ENCODE results near the gene SKI.
A peak's percentile ranks its signal among the peaks of the same experiment; 100 is the strongest.

Gene SKI

DNA sequence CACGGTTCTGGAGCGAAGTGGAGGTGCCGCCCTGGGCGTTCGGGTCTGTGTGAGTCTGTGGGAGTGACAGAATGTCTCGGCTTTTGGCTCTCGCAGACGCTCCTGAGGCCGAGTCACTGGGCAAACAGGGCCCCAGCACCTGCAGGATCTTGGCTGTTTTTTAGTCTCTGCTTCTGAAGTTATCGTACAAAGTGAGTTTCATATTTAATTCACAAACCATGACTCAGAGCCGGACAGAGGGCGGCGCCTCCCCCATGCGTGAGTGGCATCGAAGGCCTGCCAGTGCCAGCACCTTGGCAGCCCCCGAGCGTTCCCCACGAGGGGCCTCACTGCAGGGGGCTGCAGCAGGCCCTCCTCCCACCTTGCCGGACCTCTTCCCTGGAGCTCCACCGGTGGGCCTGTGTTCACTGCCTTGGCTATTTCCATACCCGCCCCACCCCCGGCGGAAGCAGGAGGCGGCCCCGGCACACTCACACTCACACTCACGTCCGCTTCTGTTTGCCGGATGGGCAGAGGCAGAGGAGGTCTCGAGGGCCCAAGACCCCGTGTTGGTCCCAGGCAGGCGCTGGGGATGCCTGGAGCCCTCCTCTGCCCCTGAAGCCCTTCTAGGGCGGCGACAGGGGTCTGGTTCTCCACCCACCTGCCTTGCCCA is 106.9 kb downstream of the SKI start:
- H3K36me3 ChIP-seq (replicated peaks in 1 of 2; ENCODE audit: control insufficient read depth in 2 of 2, insufficient read depth in 2 of 2, low read length in 2 of 2) = no peaks in the 10 kb centered on the region
- no peaks in the 10 kb centered on the region for H3K79me1 ChIP-seq (ENCODE audit: low read depth, low read length)
- H4K8ac ChIP-seq (ENCODE audit: low read depth, low read length) = no peak overlapping the region
- no peak overlapping the region for H2BK12ac ChIP-seq (ENCODE audit: low read length)
- peak overlapping the region; percentile 80 for H3K18ac ChIP-seq (ENCODE audit: low read length)
- H3K4ac ChIP-seq (ENCODE audit: low read length) = no peak overlapping the region
- no peak overlapping the region for H2AFZ ChIP-seq (ENCODE audit: low read length)
- peak overlapping the region; percentile 91 for H2BK15ac ChIP-seq (ENCODE audit: low read length)
- no peak overlapping the region for H2BK5ac ChIP-seq (ENCODE audit: low read length)
- no peak overlapping the region for H3K14ac ChIP-seq (ENCODE audit: low read length)
- peak overlapping the region; percentile 98 for H2AK5ac ChIP-seq (ENCODE audit: low read depth, low read length)
- no peak overlapping the region for H4K91ac ChIP-seq (ENCODE audit: low read depth, low read length, poor library complexity)
- peak overlapping the region; percentile 81 for H3K9ac ChIP-seq (ENCODE audit: low read depth, low read length, poor library complexity)
- peaks cover 10 to 22% of the 10 kb centered on the region in 2 donors for H3K4me1 ChIP-seq (ENCODE audit: control insufficient read depth in 2 of 2, insufficient read depth in 1 of 2, low read depth in 1 of 2, low read length in 2 of 2)
- H3K27ac ChIP-seq (replicated peaks; ENCODE audit: low read length) = no peak overlapping the region
- H3K4me2 ChIP-seq (ENCODE audit: insufficient read depth, low read length, poor library complexity, severe bottlenecking) = no peak overlapping the region
- H3K9me3 ChIP-seq (replicated peaks in 1 of 2; ENCODE audit: control insufficient read depth in 2 of 2, insufficient read depth in 1 of 2, low read depth in 1 of 2, low read length in 2 of 2) = no peaks in the 10 kb centered on the region
- H3K4me3 ChIP-seq (ENCODE audit: low read length in 2 of 2) = no peak overlapping the region
- no peak overlapping the region for H2BK120ac ChIP-seq (ENCODE audit: low read depth, low read length)
- no CpG with 5 or more reads among the region's 33 CpGs for WGBS, 2 donors (ENCODE audit: extremely low coverage in 2 of 2, insufficient read length in 2 of 2, insufficient replicate concordance in 1 of 2)
- no peaks in the 10 kb centered on the region for H3K27me3 ChIP-seq (ENCODE audit: control insufficient read depth in 3 of 3, insufficient read depth in 3 of 3, low read depth in 1 of 3, low read length in 3 of 3)
- no peak for DNase-seq (ENCODE audit: low spot score)
- H3K23ac ChIP-seq (ENCODE audit: low read depth, low read length, poor library complexity) = peak overlapping the region; percentile 73

DNA sequence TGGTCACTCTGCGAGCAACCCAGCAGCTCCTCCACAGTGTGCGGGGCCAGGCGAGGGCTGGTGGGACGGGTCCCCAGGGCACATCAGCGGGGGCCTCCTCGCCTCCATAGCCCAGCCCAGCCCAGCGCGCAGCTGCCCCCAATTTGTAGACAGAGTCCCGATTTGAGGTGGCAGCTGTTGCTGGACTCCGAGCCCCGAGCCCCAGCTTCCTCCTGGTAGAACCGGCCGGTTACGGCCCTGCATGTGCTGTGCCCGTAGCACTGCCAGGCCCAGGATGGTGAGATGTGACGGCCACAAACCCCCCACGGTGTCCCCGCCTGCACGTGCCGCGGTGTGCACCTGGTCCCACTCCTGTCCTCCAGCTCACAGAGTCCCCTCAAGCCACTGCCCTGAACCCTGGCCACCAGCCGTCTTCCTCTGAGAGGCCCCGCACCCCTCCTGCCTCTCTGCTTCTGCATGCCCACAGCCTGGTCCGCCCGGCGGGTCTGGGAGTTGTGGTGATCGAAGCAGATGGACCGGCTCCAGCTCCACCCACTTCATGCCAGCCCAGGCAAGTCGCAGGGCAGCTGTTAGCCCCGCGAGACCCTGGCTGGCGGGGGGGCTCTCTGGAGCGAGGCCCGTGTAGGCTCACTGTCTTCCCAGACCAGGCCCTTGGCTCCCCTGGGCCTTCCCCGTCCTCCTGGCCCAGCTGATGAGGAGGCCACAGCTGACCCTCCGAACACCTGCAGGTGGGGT is 107.8 kb downstream of the SKI start:
- no peaks in the 10 kb centered on the region for H3K27me3 ChIP-seq (ENCODE audit: control insufficient read depth in 3 of 3, insufficient read depth in 3 of 3, low read depth in 1 of 3, low read length in 3 of 3)
- no peak overlapping the region for H3K4me3 ChIP-seq (ENCODE audit: low read length in 2 of 2)
- no peaks in the 10 kb centered on the region for H3K9me3 ChIP-seq (replicated peaks in 1 of 2; ENCODE audit: control insufficient read depth in 2 of 2, insufficient read depth in 1 of 2, low read depth in 1 of 2, low read length in 2 of 2)
- peak overlapping the region; percentile 85 for H3K18ac ChIP-seq (ENCODE audit: low read length)
- no CpG with 5 or more reads among the region's 36 CpGs for WGBS, 2 donors (ENCODE audit: extremely low coverage in 2 of 2, insufficient read length in 2 of 2, insufficient replicate concordance in 1 of 2)
- H2BK12ac ChIP-seq (ENCODE audit: low read length) = peak overlapping the region; percentile 73
- peak overlapping the region; percentile 91 for H2BK15ac ChIP-seq (ENCODE audit: low read length)
- no peak overlapping the region for H4K91ac ChIP-seq (ENCODE audit: low read depth, low read length, poor library complexity)
- H2AFZ ChIP-seq (ENCODE audit: low read length) = no peak overlapping the region
- no peaks in the 10 kb centered on the region for H3K36me3 ChIP-seq (replicated peaks in 1 of 2; ENCODE audit: control insufficient read depth in 2 of 2, insufficient read depth in 2 of 2, low read length in 2 of 2)
- no peak overlapping the region for H3K27ac ChIP-seq (replicated peaks; ENCODE audit: low read length)
- no peak overlapping the region for H3K14ac ChIP-seq (ENCODE audit: low read length)
- H2BK5ac ChIP-seq (ENCODE audit: low read length) = peak overlapping the region; percentile 82
- no peaks in the 10 kb centered on the region for H3K79me1 ChIP-seq (ENCODE audit: low read depth, low read length)
- no peak for DNase-seq (ENCODE audit: low spot score)
- peak overlapping the region; percentile 73 for H2BK120ac ChIP-seq (ENCODE audit: low read depth, low read length)
- H3K23ac ChIP-seq (ENCODE audit: low read depth, low read length, poor library complexity) = peak overlapping the region; percentile 44
- H3K4me1 ChIP-seq (ENCODE audit: control insufficient read depth in 2 of 2, insufficient read depth in 1 of 2, low read depth in 1 of 2, low read length in 2 of 2) = peaks cover 4 to 16% of the 10 kb centered on the region in 2 donors
- no peak overlapping the region for H4K8ac ChIP-seq (ENCODE audit: low read depth, low read length)
- H3K4me2 ChIP-seq (ENCODE audit: insufficient read depth, low read length, poor library complexity, severe bottlenecking) = no peak overlapping the region
- H3K4ac ChIP-seq (ENCODE audit: low read length) = peak overlapping the region; percentile 85
- H2AK5ac ChIP-seq (ENCODE audit: low read depth, low read length) = peak overlapping the region; percentile 98
- peak overlapping the region; percentile 63 for H3K9ac ChIP-seq (ENCODE audit: low read depth, low read length, poor library complexity)

DNA sequence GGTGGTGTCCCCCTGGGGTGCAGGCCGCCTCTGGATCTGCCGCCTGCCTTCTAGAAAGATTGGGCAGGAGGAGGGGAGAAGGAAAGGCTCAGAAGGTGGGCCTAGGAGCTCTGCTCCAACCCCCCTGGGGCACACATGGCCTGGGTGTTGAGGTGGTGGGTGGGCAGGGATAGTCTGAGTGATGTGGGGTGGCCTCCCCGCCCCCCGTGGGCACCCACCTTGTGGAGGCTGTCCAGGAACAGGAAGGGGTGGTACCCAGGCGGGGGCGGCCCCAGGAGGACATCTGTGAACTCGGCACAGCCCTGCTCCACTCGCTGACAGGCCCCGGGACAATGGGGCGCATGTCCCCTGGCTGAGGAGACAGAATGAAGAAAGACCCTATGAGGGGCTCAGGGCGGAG is 108.4 kb downstream of the SKI start:
- Histone ChIP-seq H3K14ac (ENCODE audit: low read length) (peak overlapping the region; percentile 58), H4K8ac (ENCODE audit: low read depth, low read length) (no peak overlapping the region), H3K27me3 (ENCODE audit: control insufficient read depth in 3 of 3, insufficient read depth in 3 of 3, low read depth in 1 of 3, low read length in 3 of 3) (no peaks in the 10 kb centered on the region), H3K23ac (ENCODE audit: low read depth, low read length, poor library complexity) (peak overlapping the region; percentile 6), H2BK5ac (ENCODE audit: low read length) (peak overlapping the region; percentile 82), H2AK5ac (ENCODE audit: low read depth, low read length) (peak overlapping the region; percentile 98), H3K9ac (ENCODE audit: low read depth, low read length, poor library complexity) (peak overlapping the region; percentile 63), H3K79me1 (ENCODE audit: low read depth, low read length) (no peaks in the 10 kb centered on the region), H3K4me3 (ENCODE audit: low read length in 2 of 2) (no peak overlapping the region), H3K4me1 (ENCODE audit: control insufficient read depth in 2 of 2, insufficient read depth in 1 of 2, low read depth in 1 of 2, low read length in 2 of 2) (peaks cover 1 to 13% of the 10 kb centered on the region in 2 donors), H2BK120ac (ENCODE audit: low read depth, low read length) (no peak overlapping the region), H3K4me2 (ENCODE audit: insufficient read depth, low read length, poor library complexity, severe bottlenecking) (no peak overlapping the region), H3K4ac (ENCODE audit: low read length) (peak overlapping the region; percentile 85), H4K91ac (ENCODE audit: low read depth, low read length, poor library complexity) (no peak overlapping the region), H3K27ac (replicated peaks; ENCODE audit: low read length) (no peak overlapping the region), H2BK12ac (ENCODE audit: low read length) (peak overlapping the region; percentile 73), H3K9me3 (replicated peaks in 1 of 2; ENCODE audit: control insufficient read depth in 2 of 2, insufficient read depth in 1 of 2, low read depth in 1 of 2, low read length in 2 of 2) (no peaks in the 10 kb centered on the region), H3K18ac (ENCODE audit: low read length) (peak overlapping the region; percentile 85), H2AFZ (ENCODE audit: low read length) (no peak overlapping the region), H2BK15ac (ENCODE audit: low read length) (peak overlapping the region; percentile 93), H3K36me3 (replicated peaks in 1 of 2; ENCODE audit: control insufficient read depth in 2 of 2, insufficient read depth in 2 of 2, low read length in 2 of 2) (no peaks in the 10 kb centered on the region)
- WGBS, 2 donors (ENCODE audit: extremely low coverage in 2 of 2, insufficient read length in 2 of 2, insufficient replicate concordance in 1 of 2) = no CpG with 5 or more reads among the region's 11 CpGs
- DNase-seq (ENCODE audit: low spot score) = no peak

DNA sequence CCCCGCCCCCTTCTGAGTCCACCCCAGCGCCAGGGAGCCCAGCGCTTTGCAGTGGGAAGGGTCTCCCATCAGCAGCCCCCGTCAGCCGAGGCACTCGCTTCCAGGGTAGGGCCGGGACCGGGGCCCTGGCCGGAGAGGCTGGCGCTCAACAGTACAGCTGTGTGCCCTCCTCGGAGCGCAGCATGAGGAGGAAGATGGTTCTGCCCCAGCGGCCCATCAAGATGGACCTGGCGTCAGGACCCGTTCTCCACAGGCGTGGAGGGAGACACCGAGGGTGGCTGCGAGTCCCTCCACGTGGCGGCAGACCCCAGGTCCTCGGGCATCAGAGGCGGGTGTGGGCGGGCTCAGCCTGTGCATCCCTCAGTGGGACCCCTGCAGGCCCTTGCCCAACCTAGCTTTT is 109.0 kb downstream of the SKI start:
- H2BK15ac ChIP-seq (ENCODE audit: low read length) = peak overlapping the region; percentile 93
- no peak overlapping the region for H3K4me3 ChIP-seq (ENCODE audit: low read length in 2 of 2)
- no peak overlapping the region for H4K8ac ChIP-seq (ENCODE audit: low read depth, low read length)
- H2AK5ac ChIP-seq (ENCODE audit: low read depth, low read length) = peak overlapping the region; percentile 98
- H3K9ac ChIP-seq (ENCODE audit: low read depth, low read length, poor library complexity) = no peak overlapping the region
- no peak overlapping the region for H4K91ac ChIP-seq (ENCODE audit: low read depth, low read length, poor library complexity)
- H3K23ac ChIP-seq (ENCODE audit: low read depth, low read length, poor library complexity) = peak overlapping the region; percentile 6
- no peak for DNase-seq (ENCODE audit: low spot score)
- peak overlapping the region; percentile 87 for H3K18ac ChIP-seq (ENCODE audit: low read length)
- H3K4me1 ChIP-seq (ENCODE audit: control insufficient read depth in 2 of 2, insufficient read depth in 1 of 2, low read depth in 1 of 2, low read length in 2 of 2) = peaks cover 1 to 13% of the 10 kb centered on the region in 2 donors
- H3K36me3 ChIP-seq (replicated peaks in 1 of 2; ENCODE audit: control insufficient read depth in 2 of 2, insufficient read depth in 2 of 2, low read length in 2 of 2) = no peaks in the 10 kb centered on the region
- peak overlapping the region; percentile 60 for H2BK5ac ChIP-seq (ENCODE audit: low read length)
- no peak overlapping the region for H3K4me2 ChIP-seq (ENCODE audit: insufficient read depth, low read length, poor library complexity, severe bottlenecking)
- H3K79me1 ChIP-seq (ENCODE audit: low read depth, low read length) = no peaks in the 10 kb centered on the region
- no peak overlapping the region for H3K27ac ChIP-seq (replicated peaks; ENCODE audit: low read length)
- no peaks in the 10 kb centered on the region for H3K9me3 ChIP-seq (replicated peaks in 1 of 2; ENCODE audit: control insufficient read depth in 2 of 2, insufficient read depth in 1 of 2, low read depth in 1 of 2, low read length in 2 of 2)
- no peak overlapping the region for H3K4ac ChIP-seq (ENCODE audit: low read length)
- peak overlapping the region; percentile 58 for H3K14ac ChIP-seq (ENCODE audit: low read length)
- no peaks in the 10 kb centered on the region for H3K27me3 ChIP-seq (ENCODE audit: control insufficient read depth in 3 of 3, insufficient read depth in 3 of 3, low read depth in 1 of 3, low read length in 3 of 3)
- no peak overlapping the region for H2BK120ac ChIP-seq (ENCODE audit: low read depth, low read length)
- peak overlapping the region; percentile 47 for H2BK12ac ChIP-seq (ENCODE audit: low read length)
- no peak overlapping the region for H2AFZ ChIP-seq (ENCODE audit: low read length)
- no CpG with 5 or more reads among the region's 23 CpGs for WGBS, 2 donors (ENCODE audit: extremely low coverage in 2 of 2, insufficient read length in 2 of 2, insufficient replicate concordance in 1 of 2)

Measured in neuronal stem cell (in vitro differentiated cells).